Left colon (tissue), 2 donors: Measurements from ENCODE around the gene AHI1. TPM values are rescaled to one million over a fixed set of nuclear protein-coding genes. Genes with fewer than 3 reads are reported as not detected.
"Not testable (repeated sequence)": the region's sequence is repeated elsewhere in the genome, so short reads cannot be mapped to it uniquely, and the experiment has no call there.

Source experiments
- ATAC-seq: fragments of 200-7000 bp; cut with Tn5 transposase; one replicate; pipeline ENCODE4 v1.9.1; 2020; ENCODE audit warnings: mild to moderate bottlenecking, moderate library complexity
- DNase-seq, 2 donors: peaks; one replicate each; pipeline ENCODE4 v3.0.0-alpha.2; 2020
- intact Hi-C, 2 donors: fragments of 100-400 bp; cut with DNase I in 1 of 2; cut with micrococcal nuclease in 1 of 2; formaldehyde crosslinking; loops; one replicate each; pipeline versions ENCODE4 v1.11.2 to v1.14.0; 2022; cut with DNase I, micrococcal nuclease
- total RNA-seq, 2 donors: library from RNA; stranded (reverse); fragmentation: NEBNext Ultra II Directional; extraction: Animal tissue kit (Norgen Biotek cat#: 25700); gene quantifications; one replicate each; pipeline ENCODE4 v1.2.1, GENCODE V29; 2021
- donor health status: DM: no; HTN: no; CAD: no.
- donor health status: DM: yes; HTN: yes; CAD: no.

AHI1 gene
- total RNA-seq, 2 donors from 2014 or later, result 21.4 to 25.8 TPM

DNA sequence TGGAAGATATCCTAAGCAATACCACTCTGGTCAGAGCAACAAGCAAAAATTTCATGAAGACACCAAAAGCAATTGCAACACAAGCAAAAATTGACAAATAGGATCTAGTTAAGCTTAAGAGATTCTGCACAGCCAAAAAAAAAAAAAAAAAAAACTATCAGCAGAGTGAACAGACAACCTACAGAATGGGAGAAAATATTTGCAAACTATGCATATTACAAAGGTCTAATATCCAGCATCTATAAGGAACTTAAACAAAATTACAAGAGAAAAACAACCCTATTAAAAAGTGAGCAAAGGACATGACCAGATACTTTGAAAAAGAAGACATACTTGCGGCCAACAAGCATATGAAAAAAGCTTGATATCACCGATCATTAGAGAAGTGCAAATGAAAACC, 20.0 kb upstream of the AHI1 start:
- DNase-seq, result no peak
- ATAC-seq, result no peak
- intact Hi-C loops, result no loop called here

DNA sequence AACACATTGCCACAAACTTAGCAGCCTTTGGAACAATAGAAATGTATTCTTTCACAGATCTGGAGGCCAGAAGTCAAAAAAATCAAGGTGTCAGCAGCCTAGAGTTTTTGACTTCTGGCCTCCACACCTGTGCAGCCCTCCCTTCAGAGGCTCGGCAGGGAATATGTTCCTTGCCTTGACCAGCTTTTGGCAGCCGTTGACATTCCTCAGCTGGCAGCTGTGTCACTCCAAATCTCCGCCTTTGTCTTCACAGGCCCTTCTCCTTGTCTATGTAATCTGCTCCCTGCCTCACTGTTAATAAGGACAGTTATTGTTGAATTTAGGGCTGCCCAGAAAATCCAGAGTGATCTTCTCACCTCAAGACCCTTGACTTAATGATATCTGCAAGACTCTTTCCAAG, 17.2 kb upstream of the AHI1 start:
- no peak for DNase-seq
- ATAC-seq, result no peak
- intact Hi-C loops, result no loop called here

DNA sequence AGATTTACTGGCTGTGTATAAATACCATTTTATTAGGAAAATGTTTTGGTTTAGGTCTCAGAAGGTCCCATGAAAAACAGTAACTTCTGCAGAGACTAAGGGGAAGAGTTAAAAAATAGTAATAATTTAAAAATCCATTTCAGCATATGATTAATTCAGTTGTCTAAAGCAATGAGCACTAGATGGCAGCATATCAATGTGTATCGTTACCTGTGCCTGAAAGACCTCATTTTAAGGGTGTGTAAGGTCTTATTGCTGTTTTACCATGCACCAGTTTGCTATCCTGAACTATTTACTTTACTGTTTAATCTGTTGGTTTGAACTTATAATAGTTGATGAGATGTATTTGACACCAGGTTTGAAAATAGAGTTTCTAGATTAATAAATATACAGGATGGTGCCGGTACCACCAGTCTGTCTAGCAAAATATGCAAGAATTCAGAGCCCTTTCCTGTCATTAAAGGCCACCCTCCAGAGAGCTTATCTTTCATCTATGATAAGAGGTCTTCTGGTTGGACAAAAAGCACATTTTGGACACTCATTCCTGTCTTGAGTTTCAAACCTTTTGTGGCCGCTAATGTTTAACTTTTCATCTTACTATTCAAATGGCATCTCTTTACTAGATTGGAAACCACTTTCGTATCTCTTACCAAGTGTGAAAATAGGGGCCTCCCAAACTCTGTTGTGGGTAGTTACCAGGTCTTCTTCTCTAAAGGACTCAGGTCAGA, 8.9 kb upstream of the AHI1 start:
- ATAC-seq, result peak; percentile 86
- no peak for DNase-seq
- intact Hi-C loops, result no loop called here

DNA sequence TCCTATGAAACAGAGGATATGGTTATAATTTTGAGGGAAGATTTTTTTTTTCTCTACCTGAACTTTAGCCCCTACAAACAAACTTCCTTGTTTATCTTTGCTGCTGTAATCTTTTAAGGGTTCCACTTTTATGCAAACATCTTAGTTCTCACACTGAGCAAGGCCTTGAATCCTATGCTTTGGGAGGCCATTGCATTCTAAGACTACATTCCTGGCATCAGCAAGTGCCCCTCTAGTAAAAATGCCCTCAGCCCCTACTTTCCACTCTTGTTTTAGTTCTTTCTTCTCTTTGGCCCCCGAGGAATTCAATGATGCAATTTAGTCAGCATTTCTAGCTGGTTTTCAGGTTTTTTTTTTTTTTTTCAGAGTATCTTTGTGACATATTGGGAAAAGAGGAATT, 8.1 kb upstream of the AHI1 start:
- DNase-seq, result no peak
- ATAC-seq, result peak; percentile 92
- intact Hi-C loops, result no loop called here

DNA sequence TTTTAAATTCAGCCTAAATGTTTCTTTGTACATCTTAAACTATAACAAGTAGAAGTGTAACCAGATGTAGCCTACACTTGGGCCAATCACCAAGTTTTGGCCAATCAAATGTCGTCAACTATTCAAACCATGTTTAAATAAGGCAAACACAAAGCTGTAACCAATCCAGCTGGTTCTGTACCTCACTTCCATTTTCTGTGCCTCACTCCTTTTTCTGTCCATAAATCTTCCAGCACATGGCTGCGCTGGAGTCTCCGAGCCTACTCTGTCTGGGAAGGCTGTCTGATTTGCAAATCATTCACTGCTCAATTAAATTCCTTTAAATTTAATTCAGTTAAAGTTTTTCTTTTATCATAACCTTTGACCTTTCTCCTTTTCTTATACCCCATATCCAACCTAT, 7.7 kb upstream of the AHI1 start:
- ATAC-seq (peak; percentile 67), DNase-seq (peak; percentile 20 to 27)
- intact Hi-C loops, result no loop called here

DNA sequence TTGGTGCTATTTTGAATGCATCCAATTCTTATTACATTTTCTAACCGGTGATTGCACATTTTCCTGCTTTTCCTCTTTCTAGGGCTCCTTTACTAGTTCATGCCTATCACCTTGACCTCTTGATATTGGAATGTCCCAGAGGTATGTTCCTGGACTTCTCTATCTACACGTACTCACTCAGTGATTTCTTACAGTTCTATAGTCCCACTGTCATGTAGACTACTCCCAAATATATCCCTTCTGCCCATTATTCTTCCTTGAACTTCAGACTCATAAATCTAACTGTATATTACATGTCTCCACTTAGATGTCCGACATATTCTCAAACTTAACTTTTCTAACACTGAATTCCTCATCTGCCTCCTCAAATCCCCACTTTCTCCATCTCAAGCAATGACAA, 7.2 kb upstream of the AHI1 start:
- intact Hi-C loops, result no loop called here
- peak; percentile 59 for ATAC-seq

DNA sequence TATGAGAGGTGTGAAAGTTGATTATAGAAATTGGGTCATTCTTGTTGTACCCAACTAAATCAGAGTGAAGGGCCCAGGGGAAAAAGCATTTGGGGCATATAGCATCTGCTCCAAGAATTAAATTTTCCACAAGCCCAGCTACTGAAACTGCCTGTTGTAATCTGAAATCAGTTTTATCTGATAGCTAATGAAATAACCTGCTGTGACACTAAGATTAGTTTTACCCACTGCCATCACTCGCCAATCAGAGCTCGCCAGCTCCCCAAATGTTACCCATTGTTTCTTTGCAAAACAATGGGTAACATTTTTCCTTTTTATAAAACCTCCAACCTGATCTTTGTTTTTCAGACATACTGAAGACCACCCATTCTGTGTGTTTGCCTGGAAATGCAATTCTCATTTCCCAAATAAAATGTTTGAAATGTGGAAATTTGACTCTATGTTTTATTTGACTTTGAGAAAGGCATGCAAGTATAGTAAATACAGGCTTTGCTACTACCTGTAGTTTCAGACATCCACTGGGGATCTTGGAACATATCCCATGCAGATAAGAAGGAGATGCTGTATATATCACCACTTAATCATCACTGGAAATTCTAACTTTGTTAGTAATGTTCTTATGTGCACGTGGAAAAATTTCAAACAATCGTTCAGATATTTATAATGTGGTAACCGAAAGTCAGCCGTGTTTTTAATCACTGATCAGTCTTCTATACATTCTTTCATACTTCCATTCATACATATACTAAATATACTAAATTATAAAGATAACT, 6.3 kb upstream of the AHI1 start:
- DNase-seq (no peak), ATAC-seq (no peak)
- intact Hi-C loops, result no loop called here

More for the DNA sequence above, 7.2 kb upstream of the AHI1 start:
- no peak for DNase-seq

DNA sequence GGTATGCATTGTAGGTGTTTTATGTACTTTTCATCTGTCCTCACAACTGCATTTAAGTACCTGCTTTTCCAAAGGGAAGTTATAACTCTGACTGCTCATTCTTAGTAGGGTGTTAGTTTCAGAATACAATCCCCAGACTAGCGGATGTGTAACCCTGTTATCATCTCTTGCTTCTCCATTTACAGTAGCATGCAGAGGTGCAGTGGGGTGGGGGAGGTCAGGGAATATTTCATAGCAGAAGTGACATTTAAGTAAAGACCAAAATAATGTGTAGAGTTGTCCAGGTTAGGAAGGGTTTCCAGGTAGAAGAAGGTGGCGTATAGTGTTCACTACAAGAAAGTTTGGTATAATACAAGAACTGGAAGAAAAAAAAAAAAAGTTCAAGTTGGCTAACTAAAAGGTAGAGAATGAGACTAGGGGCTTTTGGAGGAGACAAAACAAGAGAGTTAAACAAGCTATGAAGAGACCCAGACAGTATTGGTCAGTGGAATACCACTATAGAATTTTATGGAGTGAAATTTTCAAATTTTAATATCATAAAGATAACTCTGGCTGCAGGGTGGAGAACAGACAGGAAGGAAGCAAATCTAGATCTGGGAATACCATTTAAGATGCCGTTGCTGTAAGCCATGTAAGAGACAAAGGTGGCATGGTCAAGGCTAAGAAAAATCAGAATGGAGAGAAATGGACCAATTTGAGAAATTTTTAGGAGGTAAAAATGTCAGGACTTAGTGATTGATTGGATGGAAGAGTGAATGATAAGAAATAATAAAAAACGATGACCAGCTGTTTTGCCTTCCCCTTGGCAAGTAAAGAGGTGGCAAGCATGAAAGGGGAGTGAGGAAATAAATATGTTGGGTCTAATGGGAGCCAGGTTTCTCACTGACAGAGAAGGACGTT, 2.2 kb upstream of the AHI1 start:
- DNase-seq, result no peak
- ATAC-seq, result no peak
- intact Hi-C loops, result no loop called here

DNA sequence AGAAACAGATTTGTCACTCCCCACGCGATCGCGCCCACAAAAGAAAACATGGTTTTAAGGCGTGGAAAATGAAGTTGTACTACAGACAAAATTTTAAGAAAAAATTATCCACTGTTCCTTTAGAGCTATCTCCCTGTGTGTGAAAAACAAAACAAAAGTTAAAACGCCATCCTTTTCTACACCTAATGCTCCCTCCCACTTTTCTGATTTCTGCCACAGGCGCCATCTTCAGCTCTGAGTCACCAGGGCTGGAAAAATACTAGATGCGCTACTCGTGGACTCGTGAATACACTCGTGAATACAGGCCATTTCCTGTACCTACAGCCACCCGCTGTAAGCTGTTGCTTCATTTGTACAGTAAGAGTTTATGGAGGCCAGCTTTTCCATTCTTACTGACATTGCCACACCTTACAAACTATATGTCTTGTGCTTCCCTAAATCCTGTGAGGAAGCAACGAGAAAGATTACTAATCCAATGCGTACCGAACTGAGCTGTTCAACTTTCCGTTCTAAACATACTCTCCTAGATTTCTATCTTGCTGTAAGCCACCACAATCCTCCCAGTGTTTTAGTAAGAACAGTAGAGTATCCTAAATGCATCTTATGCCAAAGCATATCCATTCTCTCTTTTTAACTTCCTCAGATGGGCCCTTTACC, 773 bp upstream of the AHI1 start:
- peak; percentile 57 to 76 for DNase-seq
- intact Hi-C loops, result no loop called here
- ATAC-seq, result peak; percentile 79

DNA sequence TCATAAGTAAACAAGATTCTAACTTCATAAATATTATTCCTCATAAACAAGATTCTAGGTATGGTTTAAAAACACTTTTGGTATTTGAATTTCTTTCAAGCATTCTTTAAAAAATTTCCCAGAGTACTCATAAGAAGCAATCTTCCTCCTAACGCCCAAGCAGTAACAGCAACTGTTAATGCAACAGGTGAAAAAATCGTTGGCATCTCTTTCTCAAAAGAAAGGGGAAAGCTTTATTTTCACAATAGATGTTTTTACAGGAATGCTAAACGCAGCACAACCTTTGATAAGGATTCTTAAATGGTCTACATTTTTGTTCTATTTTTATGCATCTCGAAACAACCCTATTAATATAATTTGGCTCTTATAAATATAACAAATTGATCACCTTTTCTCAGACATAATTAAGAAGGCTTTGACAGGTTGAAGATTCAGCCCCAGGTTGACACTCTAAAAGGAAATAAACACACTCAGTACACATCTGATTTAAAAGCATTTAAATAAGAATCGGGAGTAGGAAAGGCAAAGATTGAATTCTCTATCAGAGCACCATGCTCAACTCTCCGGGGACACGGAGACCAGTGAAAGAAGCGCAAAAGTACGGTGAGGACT, 634 bp downstream of the AHI1 start:
- DNase-seq (no peak), ATAC-seq (no peak)
- intact Hi-C loops, result no loop called here

DNA sequence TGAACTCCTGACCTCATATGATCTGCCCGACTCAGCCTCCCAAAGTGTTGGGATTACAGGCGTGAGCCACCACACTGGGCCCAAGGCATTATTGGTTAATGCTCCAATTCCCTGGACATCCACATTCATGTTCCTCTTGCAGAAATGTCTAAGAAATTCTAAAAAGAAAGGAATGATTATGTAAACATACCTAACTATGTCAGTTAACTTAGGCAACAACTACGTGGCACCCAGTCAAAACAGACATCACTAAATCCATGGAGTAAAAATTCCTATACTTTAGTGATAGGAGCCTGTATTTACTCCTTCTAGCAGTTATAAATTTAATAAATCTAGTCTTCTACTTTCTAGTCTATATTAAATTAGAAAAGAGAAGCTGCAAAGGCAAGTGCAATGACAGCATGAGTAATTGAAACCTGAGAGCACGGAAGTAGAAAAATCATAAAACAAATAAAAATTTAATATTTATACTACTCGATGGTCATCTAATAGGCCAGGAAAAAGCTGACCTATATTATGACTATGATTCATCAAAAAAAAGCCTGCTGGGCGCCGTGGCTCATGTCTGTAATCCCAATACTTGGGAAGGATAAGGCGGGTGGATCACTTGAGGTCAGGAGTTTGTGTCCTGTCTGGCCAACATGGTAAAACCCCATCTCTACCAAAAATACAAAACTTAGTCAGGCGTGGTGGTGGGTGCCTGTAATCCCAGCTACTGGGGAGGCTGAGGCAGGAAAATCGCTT, 4.2 kb downstream of the AHI1 start:
- no peak for ATAC-seq
- intact Hi-C loops, result no loop called here
- DNase-seq, result no peak

DNA sequence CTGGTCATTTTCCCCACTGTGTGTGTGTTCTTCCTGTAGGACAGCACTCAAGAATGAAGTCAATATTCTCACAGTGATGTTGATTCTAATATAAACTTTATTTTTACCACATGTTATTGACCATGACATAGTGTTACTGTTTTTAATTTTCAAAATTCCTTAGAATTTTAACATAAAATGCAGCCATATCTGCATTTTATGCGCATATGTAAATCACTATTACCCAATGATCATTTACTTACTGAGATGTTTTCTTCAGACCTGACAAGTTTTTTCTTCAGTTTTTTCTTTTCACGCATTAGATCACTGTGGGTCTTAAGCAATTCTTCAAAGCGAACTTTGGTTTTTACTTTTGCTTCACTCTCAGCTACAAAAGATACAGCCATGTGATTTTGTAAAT, 7.2 kb downstream of the AHI1 start:
- ATAC-seq (no peak), DNase-seq (no peak)
- intact Hi-C loops, result no loop called here

DNA sequence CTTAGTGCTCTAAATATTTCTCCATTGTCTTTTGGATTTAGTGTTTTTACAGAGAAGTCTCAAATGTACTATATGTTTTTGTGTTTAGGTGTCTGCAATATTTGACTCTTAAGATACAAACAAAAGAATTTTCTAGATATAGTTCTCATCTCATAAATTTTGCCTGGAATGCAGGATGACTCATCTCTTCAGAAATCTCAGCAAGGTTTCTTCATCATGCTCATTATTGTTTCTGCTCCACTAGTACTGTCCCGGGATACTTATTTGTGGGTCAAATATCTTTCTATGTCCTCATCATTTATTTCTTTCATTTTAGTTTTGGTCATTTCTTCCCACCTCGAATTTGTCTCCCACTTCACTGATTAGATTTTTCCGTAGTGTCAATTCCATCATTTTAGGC, 9.5 kb downstream of the AHI1 start:
- ATAC-seq (no peak), DNase-seq (no peak)
- intact Hi-C loops, result no loop called here

DNA sequence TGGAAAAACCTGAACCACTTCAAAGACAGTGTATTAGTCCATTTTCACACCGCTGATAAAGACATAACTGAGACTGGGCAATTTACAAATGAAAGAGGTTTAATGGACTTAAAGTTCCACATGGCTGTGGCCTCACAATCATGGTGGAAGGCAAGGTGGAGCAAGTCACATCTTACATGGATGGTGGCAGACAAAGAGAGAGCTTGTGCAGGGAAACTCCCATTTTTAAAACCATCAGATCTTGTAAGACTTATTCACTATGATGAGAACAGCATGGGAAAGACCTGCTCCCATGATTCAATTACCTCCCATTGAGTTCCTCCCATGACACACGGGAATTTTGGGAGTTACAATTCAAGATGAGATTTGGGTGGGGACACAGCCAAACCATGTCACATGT, 13.6 kb downstream of the AHI1 start:
- intact Hi-C loops, ATAC-seq, DNase-seq: not testable (repeated sequence)

DNA sequence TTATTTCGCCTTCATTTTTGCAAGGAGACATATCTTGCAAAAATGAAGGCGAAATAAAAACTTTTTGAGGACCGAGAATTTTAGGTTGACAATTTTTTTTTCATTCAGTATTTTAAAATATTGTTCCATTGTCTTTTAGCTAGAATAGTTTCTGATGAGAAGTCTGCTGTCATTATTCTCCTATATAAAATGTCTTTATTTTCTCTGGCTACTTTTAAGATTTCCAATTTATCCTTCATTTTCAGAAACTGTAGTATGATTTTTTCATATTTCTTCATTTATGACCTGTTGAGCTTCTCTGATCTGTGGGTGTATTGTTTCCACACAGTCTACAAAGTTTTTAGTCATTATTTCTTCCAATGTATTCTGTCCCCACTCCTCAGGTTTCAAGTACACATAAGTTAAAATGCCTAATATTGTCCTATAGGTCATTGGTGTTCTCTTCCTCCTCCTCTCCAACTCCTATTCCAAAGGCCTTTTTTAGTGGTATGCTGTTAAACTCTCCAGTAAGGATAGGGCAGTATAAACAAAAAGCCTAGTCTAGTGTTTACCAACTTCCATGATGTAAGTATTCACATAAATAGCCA, 15.7 kb downstream of the AHI1 start:
- intact Hi-C loops, result no loop called here
- ATAC-seq, result no peak
- no peak for DNase-seq

DNA sequence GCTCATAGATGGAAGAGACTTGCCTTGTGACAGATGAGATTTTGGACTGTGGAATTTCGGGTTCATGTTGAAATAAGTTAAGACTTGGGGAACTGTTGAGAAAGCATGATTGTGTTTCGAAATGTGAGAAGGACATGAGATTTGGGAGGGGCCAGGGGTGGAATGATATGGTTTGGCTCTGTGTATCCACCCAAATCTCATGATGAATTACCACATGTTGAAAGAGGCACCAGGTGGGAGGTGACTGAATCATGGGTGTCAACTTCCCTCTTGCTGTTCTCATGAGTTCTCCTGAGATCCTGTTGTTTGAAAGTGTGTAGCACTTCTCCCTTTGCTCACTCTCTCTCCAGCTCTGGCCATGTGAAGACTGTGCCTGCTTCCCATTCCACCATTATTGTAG, 17.9 kb downstream of the AHI1 start:
- DNase-seq, result no peak
- ATAC-seq, result no peak
- intact Hi-C loops, result no loop called here

DNA sequence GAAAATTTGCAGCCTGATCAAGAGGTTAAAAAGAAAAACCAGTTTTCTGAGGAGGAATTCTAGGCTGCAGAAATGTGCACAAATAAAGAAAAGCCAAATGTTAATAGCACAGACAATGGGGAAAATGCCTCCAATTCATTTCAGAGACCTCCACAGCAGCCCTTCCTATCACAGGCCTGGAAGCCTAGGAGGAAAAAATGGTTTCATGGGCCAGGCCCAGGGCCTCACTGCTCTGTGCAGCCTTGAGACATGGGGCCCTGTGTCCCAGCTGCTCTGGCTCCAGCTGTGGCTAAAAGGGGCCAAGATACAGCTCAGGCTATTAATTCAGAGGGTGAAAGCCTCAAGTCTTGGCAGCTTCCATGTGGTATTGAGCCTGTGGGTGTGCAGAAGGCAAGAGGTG, 18.9 kb downstream of the AHI1 start:
- intact Hi-C loops, result no loop called here
- DNase-seq (no peak), ATAC-seq (no peak)
